B cell (primary cell): ENCODE measurements around the gene CD38.

ENCODE experiments used
- CTCF ChIP-seq: fragments of 200-600 bp; IDR thresholded peaks from one replicate; pipeline ENCODE4 v1.8.0; 2022; ENCODE audit warnings: antibody characterized with exemption, mild to moderate bottlenecking
- EZH2 ChIP-seq: IDR thresholded peaks from 2 replicates; pipeline ENCODE4 v1.6.1; 2012; ENCODE audit warnings: borderline replicate concordance, low read depth, mild to moderate bottlenecking, moderate library complexity, low read length; ENCODE audit not compliant: insufficient read depth, poor library complexity, severe bottlenecking

GRCh38 chr4:15805583-15806517 lies 27.7 kb downstream of the CD38 start:
- TF ChIP-seq CTCF, result peak; percentile 84
- TF ChIP-seq EZH2, result no peak
